T-helper 22 cell (primary cell): Measurements from ENCODE around the gene POLE.
"Not testable (repeated sequence)": the region's sequence is repeated elsewhere in the genome, so short reads cannot be mapped to it uniquely, and the experiment has no call there.

Experiments
- DNase-seq: peaks from one replicate; pipeline ENCODE4 v3.0.0-alpha.2; 2020; ENCODE audit warnings: low read depth

Gene POLE

DNA sequence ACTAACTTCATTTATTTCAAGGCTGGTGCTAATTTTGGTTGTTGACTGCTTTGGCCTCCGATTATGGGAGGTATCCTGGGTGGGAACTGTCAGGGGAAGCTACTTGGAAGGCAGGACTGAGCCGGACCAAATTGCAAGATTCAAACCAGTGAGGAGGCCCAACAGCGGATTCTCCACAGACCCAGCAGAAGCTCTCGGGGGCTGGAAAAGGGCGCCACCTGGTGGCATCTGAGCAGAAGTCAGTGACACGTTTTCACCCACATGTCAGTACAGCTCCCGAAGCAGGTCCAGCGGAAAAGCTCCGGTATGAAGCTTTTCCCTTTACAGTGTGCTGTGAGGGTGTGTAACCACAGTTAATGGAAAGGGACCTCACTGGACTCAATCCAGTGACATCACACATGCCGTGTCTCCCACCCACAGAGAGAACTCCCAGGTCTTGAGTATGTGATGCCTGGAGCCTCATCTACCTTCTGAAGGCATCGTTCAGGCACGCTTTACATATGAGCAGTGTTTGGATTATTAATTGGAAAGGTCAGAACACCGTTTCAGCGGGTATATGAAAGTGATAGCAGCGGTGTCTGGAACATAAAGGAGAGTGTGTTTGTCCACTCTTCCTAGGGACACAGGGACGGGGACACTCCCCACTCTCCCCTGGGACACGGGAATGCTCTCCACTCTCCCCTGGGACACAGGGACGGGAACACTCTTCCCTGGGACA, 72.1 kb downstream of the POLE start:
- peak; percentile 54 for DNase-seq

DNA sequence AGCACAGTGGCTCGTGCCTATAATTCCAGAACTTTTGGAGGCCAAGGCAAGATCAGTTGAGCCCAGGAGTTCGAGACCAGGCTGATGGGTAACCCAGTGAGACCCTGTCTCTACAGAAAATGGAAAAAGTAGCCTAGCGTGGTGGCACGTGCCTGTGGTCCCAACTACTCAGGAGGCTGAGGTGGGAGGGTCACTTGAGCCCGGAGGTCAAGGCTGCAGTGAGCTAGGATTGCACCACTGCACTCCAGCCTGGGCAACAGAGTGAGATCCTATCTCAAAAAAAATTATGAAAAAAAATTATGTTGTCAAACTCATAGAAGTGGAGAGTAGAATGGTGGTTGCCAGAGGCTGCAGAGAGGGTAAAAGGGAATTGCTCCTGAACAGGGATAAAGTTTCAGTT, 73.1 kb downstream of the POLE start:
- DNase-seq = no peak

DNA sequence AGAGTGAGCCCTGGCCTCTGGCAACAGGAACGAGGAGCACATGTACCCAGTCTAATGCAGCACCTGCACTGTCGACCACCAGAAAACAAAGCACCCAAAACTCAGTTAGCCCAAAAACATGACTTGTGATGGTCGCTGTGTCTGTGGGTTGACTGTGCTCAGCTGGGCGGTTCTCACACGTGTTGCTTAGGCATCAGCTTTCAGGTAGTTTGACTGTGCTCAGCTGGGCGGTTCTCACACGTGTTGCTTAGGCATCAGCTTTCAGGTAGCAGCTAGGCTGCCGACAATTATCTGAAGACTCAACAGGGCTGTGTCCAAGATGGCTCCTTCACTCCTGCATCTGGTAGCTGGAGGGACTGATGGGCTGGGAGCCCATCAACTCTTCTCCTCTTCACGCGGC, 75.5 kb downstream of the POLE start:
- DNase-seq = no peak

DNA sequence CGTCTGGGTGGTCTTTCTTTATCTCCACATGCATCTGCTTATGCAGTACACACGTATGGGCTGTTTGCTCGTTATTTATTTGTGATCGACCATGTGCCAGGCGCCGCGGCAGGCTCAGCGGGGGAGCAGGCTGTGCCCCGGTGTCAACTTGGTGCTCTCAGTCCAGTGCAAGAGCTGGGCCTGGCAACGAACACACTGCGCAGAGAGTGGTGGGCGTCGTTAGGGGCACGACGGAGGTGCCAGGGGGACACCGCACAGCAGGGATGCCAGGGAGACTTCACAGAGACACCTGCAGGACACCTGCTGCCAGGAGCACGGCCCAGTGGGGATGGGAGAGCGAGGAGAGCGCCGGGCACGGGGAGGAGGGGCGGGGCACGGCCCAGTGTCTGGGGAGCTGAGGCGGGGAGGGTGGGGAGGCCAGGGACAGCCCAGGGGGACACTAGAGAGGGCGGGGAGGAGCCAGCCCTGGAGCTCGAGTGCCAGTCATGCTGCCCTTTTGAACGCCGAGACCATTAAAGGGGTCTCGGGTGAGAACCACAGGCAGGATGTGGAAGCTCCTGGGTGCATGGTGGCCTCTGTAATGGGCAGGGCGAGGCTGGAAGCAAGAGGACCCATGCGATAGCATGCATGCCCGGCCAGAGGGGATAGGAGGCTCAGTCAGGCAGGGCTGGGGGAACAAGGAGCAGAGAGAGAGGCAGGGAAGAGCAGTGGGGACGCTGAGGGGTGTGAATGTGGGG, 76.1 kb downstream of the POLE start:
- DNase-seq = no peak

DNA sequence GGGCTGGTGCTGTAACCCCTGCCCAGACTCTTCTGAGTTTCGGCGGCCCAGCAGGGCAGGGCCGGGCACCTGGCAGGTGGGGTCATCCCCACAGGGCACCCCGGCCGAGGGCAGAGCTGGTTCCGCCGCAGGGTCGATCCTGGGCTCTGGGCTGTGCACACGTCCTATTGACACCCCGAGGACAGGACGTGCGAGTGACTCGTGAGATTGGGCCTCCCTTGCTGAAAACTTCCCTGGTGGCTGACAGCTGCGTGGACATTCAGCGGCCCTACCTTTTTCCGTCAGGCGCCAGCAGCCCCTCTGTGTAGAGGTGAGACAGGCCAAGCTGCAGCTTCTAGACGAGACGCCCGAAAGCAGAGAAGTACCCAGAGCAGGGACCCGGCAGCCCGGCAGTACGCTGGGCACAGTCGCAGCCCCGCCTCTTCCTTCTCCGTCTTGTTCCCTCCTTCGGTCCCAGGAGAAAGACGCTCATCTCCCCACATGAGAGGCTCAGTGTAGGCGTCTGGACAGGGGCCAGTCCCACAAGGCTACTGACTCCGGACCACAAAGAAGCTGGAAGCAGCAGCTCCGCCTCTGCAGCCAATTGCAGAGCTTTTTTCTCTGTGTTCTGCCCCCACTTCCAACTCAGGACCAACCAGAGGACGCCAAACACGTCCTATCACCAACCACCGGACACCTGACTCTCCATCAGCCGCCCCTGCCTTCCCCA, 76.9 kb downstream of the POLE start, which contains the start of gene LRCOL1:
Gene LRCOL1, minus strand, starts transcription at position 532 of the 709 bp plus-strand sequence. CDS start 4,331 bp downstream, outside the sequence.
- no peak for DNase-seq

DNA sequence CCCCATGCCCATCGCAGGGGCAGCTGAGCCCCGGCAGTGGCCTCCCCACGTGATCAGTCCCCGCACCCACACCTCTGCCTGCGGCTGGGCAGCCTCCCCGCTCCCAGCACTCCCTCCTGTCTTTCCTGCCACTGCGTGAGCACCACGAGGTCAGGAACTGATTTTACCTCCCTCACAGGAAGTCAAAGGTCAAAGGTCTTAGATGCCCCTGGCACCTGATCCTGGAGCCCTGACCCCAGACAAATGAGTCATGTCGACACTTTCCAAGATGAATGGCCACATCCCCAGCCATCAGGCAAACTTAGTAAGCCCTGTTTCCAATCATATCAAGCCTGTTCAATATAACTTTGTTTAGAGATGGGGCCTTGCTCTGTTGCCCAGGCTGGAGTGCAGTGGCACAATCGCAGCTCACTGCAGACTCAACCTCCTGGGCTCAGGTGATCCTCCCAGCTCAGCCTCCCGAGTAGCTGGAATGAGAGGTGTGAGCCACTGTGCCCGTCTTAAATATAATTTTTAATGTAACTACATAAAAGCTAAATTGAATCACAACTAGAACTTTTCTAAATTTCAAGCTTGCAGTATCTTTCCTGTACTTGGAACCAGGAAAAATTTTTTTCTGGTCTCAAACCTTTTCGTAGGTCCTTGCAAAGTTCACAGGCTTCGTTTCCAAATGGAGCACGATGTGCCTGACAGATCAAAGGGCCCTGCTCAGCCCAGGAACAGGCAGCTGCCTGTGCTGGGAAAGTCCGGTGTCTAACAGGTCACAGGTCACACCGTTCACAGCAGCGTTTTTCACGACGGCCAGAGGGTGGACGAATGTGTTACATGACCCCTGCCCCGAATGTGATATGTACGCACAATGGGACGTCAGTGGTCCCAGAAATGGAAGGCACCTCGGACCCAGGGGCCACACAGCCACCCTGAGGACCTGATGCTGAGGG, 78.6 kb downstream of the POLE start:
- no peak for DNase-seq

DNA sequence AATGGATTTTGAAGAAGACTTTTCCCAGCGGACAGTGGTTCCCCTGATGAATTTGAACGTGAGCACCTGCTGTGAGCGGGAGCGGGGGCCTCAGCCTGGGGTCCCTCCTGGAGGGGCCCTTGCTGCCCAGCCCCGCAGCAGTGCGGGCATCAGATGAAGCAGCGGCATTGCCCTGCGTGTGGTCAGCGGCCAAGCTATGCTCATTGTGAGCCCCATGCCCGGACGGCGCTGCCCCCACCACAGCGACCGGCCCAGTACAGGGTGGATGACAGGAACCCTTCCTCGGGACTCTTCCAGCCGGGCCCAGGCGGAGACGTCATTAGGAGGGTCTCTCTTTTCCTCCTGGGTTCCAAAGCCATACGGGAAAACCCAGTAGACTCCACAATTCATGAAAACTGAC, 80.2 kb downstream of the POLE start:
- DNase-seq = no peak

DNA sequence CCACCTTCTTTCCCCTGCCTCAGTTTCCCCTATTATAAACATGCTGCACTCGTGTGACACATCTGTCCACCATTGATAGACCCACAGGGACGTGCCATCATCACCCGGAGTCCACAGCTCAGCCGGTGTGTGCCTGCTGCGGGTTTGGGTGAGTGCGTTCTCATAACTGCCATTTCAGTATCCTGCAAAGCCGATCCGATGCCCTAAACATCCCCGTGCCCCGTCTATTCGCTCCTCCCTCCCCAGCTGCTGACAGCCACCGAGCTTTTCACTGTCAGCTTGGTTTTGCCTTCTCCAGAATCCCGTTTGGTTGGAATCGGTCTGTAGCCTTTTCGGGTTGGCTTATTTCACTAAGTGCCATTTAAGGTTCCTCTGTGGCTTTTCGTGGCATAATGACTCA, 80.7 kb downstream of the POLE start:
- no peak for DNase-seq

DNA sequence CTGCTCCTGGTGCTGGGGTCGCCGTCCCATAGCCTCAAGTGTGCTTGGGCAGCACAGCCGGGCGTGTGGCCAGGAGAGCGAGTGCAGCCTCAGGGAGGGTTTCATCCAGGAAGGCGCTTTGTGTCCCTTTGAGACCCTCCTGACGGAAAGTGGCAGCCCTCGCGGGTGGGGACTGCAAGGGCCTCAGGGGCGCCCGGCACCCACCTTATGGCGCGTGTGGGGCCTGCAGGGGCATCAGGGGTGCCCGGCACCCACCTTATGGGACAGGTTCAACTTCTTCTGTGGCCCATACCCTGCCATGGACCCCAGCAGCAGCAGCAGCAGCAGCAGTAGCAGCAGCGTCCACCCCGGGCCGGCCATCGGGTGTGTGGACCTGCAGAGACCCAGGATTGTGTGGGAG, 81.2 kb downstream of the POLE start:
- DNase-seq = no peak

DNA sequence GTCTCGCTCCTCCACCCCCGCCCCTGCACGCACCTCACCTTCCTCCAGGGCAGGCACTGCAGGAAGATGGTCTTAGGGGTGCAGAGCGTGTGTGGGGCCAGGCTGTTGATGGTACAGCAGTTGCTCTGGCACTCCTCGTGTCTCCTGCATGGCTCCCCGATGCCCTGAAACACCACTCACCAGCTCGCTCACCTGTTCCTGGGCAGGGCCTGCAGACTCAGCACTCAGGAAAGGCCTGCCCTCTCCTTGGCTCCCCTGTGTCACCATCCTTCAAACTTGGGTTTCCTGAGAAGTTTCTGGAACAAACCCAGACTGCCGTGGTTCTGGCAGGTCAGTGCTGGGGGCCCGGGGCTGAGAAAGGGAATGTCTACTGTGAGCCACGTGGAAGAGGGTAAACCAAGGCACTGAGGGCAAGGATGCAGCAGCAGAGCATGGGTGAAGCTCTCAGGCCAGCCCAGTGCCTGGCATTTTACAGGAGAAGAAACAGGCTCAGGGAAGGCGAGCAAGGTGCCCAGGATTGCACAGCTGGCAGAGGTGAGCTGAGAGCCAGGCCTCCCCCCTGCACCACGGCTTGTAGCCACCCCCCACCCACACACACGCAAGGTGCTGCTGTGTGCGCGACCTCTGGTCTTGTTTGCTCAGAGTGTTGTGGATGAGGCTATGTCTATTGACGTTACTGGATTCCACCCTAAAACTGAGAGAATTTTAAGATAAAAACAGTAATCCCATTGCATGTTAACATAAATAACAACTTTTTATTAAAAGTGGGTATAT, 82.3 kb downstream of the POLE start:
- DNase-seq = no peak

DNA sequence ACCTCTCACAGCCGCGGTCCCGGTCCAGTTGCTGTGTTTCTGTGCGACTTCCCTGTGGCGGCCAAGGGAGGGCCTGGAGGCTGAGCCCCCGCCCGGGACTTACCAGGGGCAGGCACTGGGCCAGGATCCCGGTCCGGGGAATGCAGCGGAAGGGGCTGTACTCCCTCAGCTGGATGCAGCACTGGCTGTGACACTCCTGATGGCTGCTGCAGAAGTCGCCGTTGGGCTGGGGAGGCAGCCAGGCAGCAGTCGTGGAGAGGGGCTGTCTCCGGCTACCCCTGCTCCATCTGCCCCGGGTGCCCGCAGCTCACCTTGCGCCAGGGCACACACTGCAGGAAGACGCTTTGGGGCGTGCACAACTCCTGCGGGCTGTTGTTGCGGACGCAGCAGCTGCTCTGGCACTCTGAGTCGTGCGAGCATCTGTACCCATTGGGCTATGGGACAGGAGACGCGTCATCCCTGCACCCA, 83.0 kb downstream of the POLE start:
- DNase-seq = no peak

DNA sequence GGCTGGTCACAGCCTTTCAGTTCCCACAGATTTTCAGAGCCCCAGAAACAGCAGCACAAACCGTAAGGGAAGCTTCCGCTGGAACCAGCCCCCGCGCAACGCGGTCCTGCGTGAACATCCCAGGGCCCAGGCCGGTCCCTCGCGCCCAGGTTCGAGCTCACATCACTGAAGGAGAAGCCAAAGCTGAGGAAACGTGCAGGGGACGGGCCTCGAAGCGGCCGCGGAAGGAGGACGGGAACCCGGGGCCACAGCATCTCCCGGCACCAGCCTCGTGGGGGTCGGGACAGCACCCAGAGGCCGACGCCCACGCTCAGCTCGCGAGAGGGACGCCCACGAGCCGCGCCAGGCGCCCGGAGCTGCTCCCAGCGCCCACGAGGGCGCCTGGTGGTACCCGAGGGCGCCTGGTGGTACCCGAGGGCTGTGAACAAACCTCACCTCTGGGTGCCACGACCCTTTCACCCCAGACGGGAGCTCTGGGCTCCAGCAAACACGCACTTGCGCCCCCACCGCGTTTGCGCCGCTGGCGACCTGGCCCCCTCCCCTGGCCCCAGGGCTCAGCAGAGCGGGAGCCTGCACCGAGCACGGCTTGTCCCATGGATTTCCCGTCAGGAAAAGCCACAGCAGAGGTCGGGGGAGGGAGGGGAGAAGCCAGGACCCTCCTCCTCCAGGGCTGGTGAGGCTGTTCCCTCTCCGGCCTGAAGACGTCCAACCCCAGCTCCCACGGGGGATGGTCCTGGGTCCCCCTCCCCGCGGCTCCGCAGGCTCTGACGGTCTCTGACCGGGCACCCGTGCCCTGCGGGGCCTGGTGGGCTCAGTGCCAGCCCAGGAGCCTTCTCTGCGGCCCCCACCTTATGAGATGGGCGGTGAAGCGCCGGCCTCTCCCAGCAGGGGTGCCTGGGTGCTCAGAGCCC, 83.6 kb downstream of the POLE start:
- DNase-seq = no peak

DNA sequence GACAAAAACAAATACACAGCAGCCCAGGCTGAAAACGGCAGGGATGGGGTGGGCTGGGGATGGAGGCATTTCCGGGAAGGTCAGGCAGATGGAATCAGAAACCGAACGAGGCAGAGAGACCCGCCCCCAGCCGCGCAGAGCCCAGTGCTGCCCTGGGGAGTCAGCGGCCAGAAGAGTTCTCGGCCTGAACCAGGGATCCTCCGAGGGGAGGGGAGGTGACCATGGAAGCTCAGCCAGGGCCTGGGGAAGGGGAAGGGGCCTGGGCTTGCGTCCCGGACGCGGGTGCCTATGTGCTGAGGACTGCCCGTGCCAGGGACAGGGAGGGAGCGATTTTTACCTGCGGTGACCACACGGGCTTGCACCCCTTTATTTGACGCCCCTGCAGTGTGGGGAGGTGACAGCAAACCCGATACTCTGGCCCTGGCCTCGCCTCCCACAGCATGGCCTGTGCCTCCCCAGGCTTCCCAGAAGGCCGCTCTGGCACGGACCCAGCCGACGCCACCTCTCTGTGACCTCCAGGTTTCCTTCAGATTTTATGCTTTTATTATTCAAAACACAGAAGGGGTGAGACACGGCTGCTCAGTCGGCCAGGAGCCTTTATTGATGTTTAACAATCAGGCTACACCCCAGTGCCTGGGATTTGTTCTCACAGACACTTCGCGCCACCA, 84.4 kb downstream of the POLE start:
- no peak for DNase-seq

DNA sequence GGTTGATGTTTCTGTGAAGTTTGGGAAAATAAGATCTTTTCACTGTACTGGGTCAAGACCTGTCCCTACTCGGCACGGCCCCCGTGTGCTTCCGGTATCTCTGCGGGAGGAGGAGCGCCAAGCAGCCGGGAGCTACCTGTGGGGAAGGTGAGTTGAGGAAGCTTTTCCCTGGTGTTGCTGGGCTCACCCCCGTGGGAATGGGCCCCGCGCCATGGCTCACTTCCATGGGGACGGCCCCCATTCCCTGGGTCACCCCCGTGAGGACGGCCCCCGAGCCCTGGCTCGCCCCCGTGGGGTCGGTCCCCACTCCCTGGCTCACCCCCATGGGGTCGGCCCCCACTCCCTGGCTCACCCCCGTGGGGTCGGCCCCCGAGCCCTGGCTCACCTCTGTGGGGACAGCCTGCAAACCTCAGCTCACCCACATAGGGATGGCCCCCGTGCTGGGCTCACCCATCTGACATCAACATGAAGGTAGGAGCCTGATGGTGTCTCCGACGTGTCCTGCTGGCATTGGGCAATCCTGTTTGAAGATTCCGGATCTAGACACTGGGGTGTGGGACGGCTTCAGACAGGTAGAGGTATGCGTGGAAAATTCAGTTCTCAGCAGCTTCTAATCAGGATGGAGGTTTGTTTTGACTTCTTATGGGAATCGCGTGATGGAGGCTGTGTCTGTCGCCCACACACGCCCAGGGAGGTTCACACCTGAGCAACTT, 85.8 kb downstream of the POLE start:
- no peak for DNase-seq

DNA sequence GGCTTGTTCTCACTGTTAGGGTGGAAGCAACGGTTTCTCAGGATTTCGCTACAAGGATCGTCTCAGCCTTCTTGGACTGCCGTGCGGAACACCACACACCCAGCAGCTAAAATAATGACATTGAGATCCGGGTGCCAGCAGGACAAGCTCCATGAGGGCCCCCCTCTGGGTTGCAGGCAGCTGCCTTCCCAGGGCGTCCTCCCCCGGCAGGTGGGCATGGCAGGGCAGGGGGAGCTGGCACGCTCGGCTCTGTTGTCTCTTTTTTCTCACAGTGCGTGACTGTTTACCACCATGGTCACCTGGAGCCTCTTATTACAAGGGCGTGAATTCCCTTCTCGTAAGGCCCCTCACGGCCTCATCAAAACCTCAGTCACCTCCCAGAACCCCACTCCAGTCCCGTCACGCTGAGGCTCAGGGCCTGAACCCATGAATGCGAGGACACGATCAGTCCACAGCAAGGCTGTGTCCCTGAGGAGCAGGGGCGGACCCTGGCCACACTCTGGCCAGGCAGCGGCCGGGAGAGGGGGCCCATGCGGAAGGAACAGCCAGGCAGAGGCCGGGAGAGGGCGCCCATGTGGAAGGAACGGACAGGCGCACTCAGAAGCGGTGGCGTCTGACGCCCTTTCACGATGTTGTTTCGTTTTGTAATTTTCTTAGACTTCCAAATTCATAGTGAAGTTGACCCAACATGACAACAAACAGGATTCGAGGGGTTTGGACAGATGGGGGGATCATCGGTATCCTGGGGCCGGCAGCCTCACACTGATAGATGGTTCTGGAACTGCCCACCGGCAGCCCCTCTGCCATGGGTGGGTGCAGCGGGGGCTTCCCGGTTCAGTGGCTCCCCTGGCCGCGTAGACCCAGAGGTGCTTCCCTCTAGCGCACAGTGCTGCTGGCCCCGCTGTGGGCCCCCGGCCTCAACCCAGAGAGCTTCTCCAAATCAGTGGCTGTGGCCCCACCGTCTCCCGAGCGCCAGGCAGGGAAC, 86.8 kb downstream of the POLE start:
- no peak for DNase-seq

DNA sequence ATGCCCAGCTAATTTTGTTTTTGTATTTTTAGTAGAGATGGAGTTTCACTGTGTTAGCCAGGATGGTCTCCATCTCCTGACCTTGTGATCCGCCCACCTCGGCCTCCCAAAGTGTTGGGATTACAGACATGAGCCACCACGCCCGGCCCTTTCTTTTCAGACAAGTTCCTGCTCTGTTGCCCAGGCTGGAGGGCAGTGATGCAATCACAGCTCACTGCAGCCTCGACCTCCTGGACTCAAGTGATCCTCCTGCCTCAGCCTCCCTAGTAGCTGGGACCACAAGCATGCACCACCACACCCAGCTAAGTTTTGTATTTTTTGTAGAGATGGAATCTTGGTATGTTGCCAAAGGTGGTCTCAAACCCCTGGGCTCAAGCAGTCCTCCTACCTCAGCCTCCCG, 87.6 kb downstream of the POLE start:
- not testable (repeated sequence) for DNase-seq
